ENCODE measurements around the gene TBC1D4. TPM values are rescaled to one million over a fixed set of nuclear protein-coding genes. Genes with fewer than 3 reads are reported as not detected.
A peak's percentile ranks its signal among the peaks of the same experiment; 100 is the strongest.

Gene TBC1D4
- polyA plus RNA-seq, 1 experiment, result 8.0 TPM

- H3K27me3 ChIP-seq (ENCODE audit: control insufficient read depth, insufficient read depth, low read length), result no peaks in the 10 kb centered on the region
- ChIA-PET POLR2A (interaction anchor here (0.6 to 1.4 kb wide), 7 partner anchors 13 to 152 kb away, joined by 3 to 13 read pairs (median 4); partner anchors contain the start of genes COMMD6 and UCHL3), CTCF (interaction anchor here (0.6 to 2.2 kb wide), 34 partner anchors 7 to 178 kb away, joined by 3 to 37 read pairs (median 7); partner anchors contain the start of genes COMMD6 and UCHL3)
- H3K9me3 ChIP-seq (ENCODE audit: control insufficient read depth, insufficient read depth, low read length), result no peaks in the 10 kb centered on the region
- H3K4me3 ChIP-seq (ENCODE audit: low read depth, low read length), result peak overlapping the region; percentile 72
- no peak for TF ChIP-seq CTCF (IDR thresholded peaks at IDR 0.05; ENCODE audit: low read depth, low read length)
- no peak for DNase-seq (ENCODE audit: low read depth, low spot score)
- no peak overlapping the region for H3K27ac ChIP-seq (ENCODE audit: low read depth, low read length)
Observed at GRCh38 chr13:75481176-75482069, 546 bp downstream of the TBC1D4 start.

- ChIA-PET CTCF (interaction anchor here (1.2 kb wide), 1 partner anchor 112 kb away, joined by 3 read pairs; no protein-coding TSS in a partner anchor), POLR2A (no interaction called here)
- no peak for TF ChIP-seq CTCF (IDR thresholded peaks at IDR 0.05; ENCODE audit: low read depth, low read length)
- H3K27ac ChIP-seq (ENCODE audit: low read depth, low read length), result no peak overlapping the region
- H3K4me3 ChIP-seq (ENCODE audit: low read depth, low read length), result peak overlapping the region; percentile 72
- H3K9me3 ChIP-seq (ENCODE audit: control insufficient read depth, insufficient read depth, low read length), result no peaks in the 10 kb centered on the region
- no peak for DNase-seq (ENCODE audit: low read depth, low spot score)
- H3K27me3 ChIP-seq (ENCODE audit: control insufficient read depth, insufficient read depth, low read length), result no peaks in the 10 kb centered on the region
Observed at GRCh38 chr13:75480671-75481175, 1.2 kb downstream of the TBC1D4 start.

GRCh38 chr13:75479102-75479740 is 2.7 kb downstream of the TBC1D4 start:
- ChIA-PET CTCF (no interaction called here), POLR2A (no interaction called here)
- H3K4me3 ChIP-seq (ENCODE audit: low read depth, low read length), result no peak overlapping the region

GRCh38 chr13:75478659-75479058 is 3.3 kb downstream of the TBC1D4 start:
- Histone ChIP-seq H3K9me3 (ENCODE audit: control insufficient read depth, insufficient read depth, low read length) (no peaks in the 10 kb centered on the region), H3K27me3 (ENCODE audit: control insufficient read depth, insufficient read depth, low read length) (no peaks in the 10 kb centered on the region), H3K4me3 (ENCODE audit: low read depth, low read length) (no peak overlapping the region), H3K27ac (ENCODE audit: low read depth, low read length) (no peak overlapping the region)
- TF ChIP-seq CTCF (IDR thresholded peaks at IDR 0.05; ENCODE audit: low read depth, low read length), result no peak
- DNase-seq (ENCODE audit: low read depth, low spot score), result no peak
- POLR2A ChIA-PET, result no interaction called here
- CTCF ChIA-PET, result no interaction called here

More at GRCh38 chr13:75479102-75479740, 2.7 kb downstream of the TBC1D4 start:
- DNase-seq (ENCODE audit: low read depth, low spot score), result no peak
- H3K27me3 ChIP-seq (ENCODE audit: control insufficient read depth, insufficient read depth, low read length), result no peaks in the 10 kb centered on the region
- TF ChIP-seq CTCF (IDR thresholded peaks at IDR 0.05; ENCODE audit: low read depth, low read length), result no peak
- H3K27ac ChIP-seq (ENCODE audit: low read depth, low read length), result no peak overlapping the region
- H3K9me3 ChIP-seq (ENCODE audit: control insufficient read depth, insufficient read depth, low read length), result no peaks in the 10 kb centered on the region
